Endothelial cell of umbilical vein (primary cell): ENCODE data around the gene DOCK8. TPM values are rescaled to one million over a fixed set of nuclear protein-coding genes. Genes with fewer than 3 reads are reported as not detected.
A peak's percentile ranks its signal among the peaks of the same experiment; 100 is the strongest.
"Not testable (repeated sequence)": the region's sequence is repeated elsewhere in the genome, so short reads cannot be mapped to it uniquely, and the experiment has no call there.

Experiments
- BruUV-seq: library from RNA; stranded (reverse); fragments of 400-500 nt; replicated peaks from 2 replicates; lab custom pipeline; 2021; lab: Mats Ljungman, UMichigan
- CTCF ChIA-PET: fragments of 300-600, 350-600 bp; sonication (Branson Sonifier 250); formaldehyde crosslinking; loops from one replicate; lab custom pipeline; 2021; ENCODE audit warnings: antibody characterized with exemption, inconsistent platforms; lab: Charles Lee
- POLR2A ChIA-PET: fragments of 300-600, 350-600 bp; sonication (Branson Sonifier 250); formaldehyde crosslinking; loops from one replicate; lab custom pipeline; 2021; ENCODE audit warnings: antibody characterized with exemption, inconsistent platforms; lab: Charles Lee
- DNase-seq: peaks from one replicate; pipeline ENCODE4 v3.0.0-alpha.2; 2011; ENCODE audit warnings: low read depth, low spot score
- FAIRE-seq: peaks from 2 replicates; lab custom pipeline; 2011; peaks lifted over from hg19 to GRCh38; lab: Jason Lieb, UNC
- H2AFZ ChIP-seq: 2 replicates; pipeline ENCODE4 v1.6.0; 2012; ENCODE audit warnings: low read depth, low read length, control low read depth, inconsistent platforms
- H3K27ac ChIP-seq: 2 replicates; pipeline ENCODE4 v1.5.1; 2011; ENCODE audit warnings: low read depth, mild to moderate bottlenecking, control low read depth, low read length, moderate library complexity; ENCODE audit not compliant: insufficient read depth
- H3K27me3 ChIP-seq, 2 experiments: 2 replicates each; pipeline versions ENCODE4 v1.6.0 to v1.6.1; 2011; ENCODE audit warnings: low read length in 2 of 2, mixed read lengths in 1 of 2; ENCODE audit not compliant: control insufficient read depth in 2 of 2, insufficient read depth in 2 of 2
- H3K36me3 ChIP-seq, 2 experiments: 2 replicates in 1 of 2; 3 replicates in 1 of 2; pipeline ENCODE4 v1.5.1; 2011; ENCODE audit warnings: low read length in 2 of 2, mild to moderate bottlenecking in 1 of 2, moderate library complexity in 1 of 2; ENCODE audit not compliant: control insufficient read depth in 2 of 2, insufficient read depth in 2 of 2; ENCODE audit errors: extremely low read depth in 1 of 2
- H3K4me1 ChIP-seq: 3 replicates; pipeline ENCODE4 v1.5.1; 2011; ENCODE audit warnings: mild to moderate bottlenecking, low read length; ENCODE audit not compliant: control insufficient read depth, insufficient read depth; ENCODE audit errors: extremely low read depth
- H3K4me2 ChIP-seq: 2 replicates; pipeline ENCODE4 v1.6.1; 2011; ENCODE audit warnings: low read length, control low read depth, mixed read lengths; ENCODE audit not compliant: insufficient read depth
- H3K4me3 ChIP-seq, 3 experiments: fragments of 200-600 bp in 1 of 3; sonication (generic), shearing (Covaris generic) in 1 of 3; replicated peaks in 1 of 3; 2 replicates each; pipeline ENCODE4 v1.5.1; 2011 to 2016; ENCODE audit warnings: control low read depth in 3 of 3, low read length in 3 of 3, mild to moderate bottlenecking in 2 of 3, inconsistent platforms in 1 of 3, low read depth in 1 of 3, moderate library complexity in 1 of 3; ENCODE audit not compliant: insufficient read depth in 1 of 3
- H3K79me2 ChIP-seq: 2 replicates; pipeline ENCODE4 v1.6.0; 2012; ENCODE audit warnings: low read length, inconsistent platforms; ENCODE audit not compliant: control insufficient read depth, insufficient read depth
- H3K9ac ChIP-seq: replicated peaks from 2 replicates; pipeline ENCODE3; 2011; ENCODE audit warnings: low read length, control low read depth; ENCODE audit not compliant: insufficient read depth; ENCODE audit errors: extremely low read depth
- H3K9me1 ChIP-seq: replicated peaks from 3 replicates; pipeline ENCODE4 v1.6.0; 2011; ENCODE audit warnings: mild to moderate bottlenecking, low read length; ENCODE audit not compliant: control insufficient read depth, insufficient read depth; ENCODE audit errors: extremely low read depth
- H3K9me3 ChIP-seq: replicated peaks from 2 replicates; pipeline ENCODE4 v1.5.1; 2012; ENCODE audit warnings: low read length, inconsistent platforms; ENCODE audit not compliant: control insufficient read depth, insufficient read depth
- H4K20me1 ChIP-seq: replicated peaks from 2 replicates; pipeline ENCODE3; 2011; ENCODE audit warnings: mild to moderate bottlenecking, low read length; ENCODE audit not compliant: control insufficient read depth, insufficient read depth; ENCODE audit errors: extremely low read depth
- MYC ChIP-seq: IDR thresholded peaks from one replicate; pipeline ENCODE4 v1.6.1; 2011; ENCODE audit warnings: mild to moderate bottlenecking, low read depth, low read length
- POLR2A ChIP-seq: IDR thresholded peaks from 2 replicates; pipeline ENCODE4 v1.6.1; 2012; ENCODE audit warnings: low read depth, mild to moderate bottlenecking, control low read depth, low read length
- dilution Hi-C: fragments of 300-500 bp; cut with MboI; formaldehyde crosslinking; loops from one replicate; pipeline ENCODE4 v1.15.0; 2019; ENCODE audit warnings: low sequenced_read_pairs; ENCODE audit not compliant: extremely low pct_ligation_motif_present
- intact Hi-C: fragments of 100-400 bp; cut with micrococcal nuclease; formaldehyde crosslinking; loops from one replicate; pipeline ENCODE4 v1.10.0; 2022
- polyA plus RNA-seq, 4 experiments: library from polyadenylated mRNA; depleted of rRNA in 3 of 4; stranded (reverse) in 3 of 4; unstranded in 1 of 4; fragments of >200 nt; gene quantifications; 2 replicates each; pipeline versions ENCODE4 v1.2.1 to v1.2.3, GENCODE V29; 2011 to 2012; ENCODE audit warnings: missing spikeins in 1 of 4
- total RNA-seq: library from RNA; stranded (reverse); gene quantifications from 2 replicates; pipeline ENCODE4 v1.2.3, GENCODE V29; 2021

Gene DOCK8
- total and polyA plus RNA-seq, 2 donors (not counting 3 experiments of a cell fraction or from before 2014, with no cell fraction given), result 0.54 to 1.3 TPM

GRCh38 chr9:212297-212696 is 2.4 kb upstream of the DOCK8 start:
- dilution Hi-C loops (no loop called here), intact Hi-C loops (no loop called here)
- DNase-seq (no peak), FAIRE-seq (no peak)
- no peaks in the 10 kb centered on the region for H3K79me2 ChIP-seq
- H3K4me2 ChIP-seq, result no peak overlapping the region
- H3K4me1 ChIP-seq, result peaks cover 3% of the 10 kb centered on the region
- peaks cover 2 to 29% of the 10 kb centered on the region in 2 experiments for H3K27me3 ChIP-seq
- no peaks in the 10 kb centered on the region for H4K20me1 ChIP-seq
- no peak for TF ChIP-seq POLR2A
- TF ChIP-seq MYC, result no peak
- no peaks in the 10 kb centered on the region for H3K9me3 ChIP-seq
- POLR2A ChIA-PET, result no interaction called here
- no TSS peak for BruUV-seq
- no peak overlapping the region for H3K27ac ChIP-seq
- CTCF ChIA-PET, result no interaction called here
- H3K36me3 ChIP-seq, result no peaks in the 10 kb centered on the region
- no peak overlapping the region for H2AFZ ChIP-seq
- H3K4me3 ChIP-seq, result no peak overlapping the region
- H3K9me1 ChIP-seq, result no peaks in the 10 kb centered on the region
- H3K9ac ChIP-seq, result no peak overlapping the region

- H3K27me3 ChIP-seq, result peaks cover 4 to 31% of the 10 kb centered on the region in 2 experiments
- H3K9ac ChIP-seq, H3K4me1 ChIP-seq, H3K36me3 ChIP-seq, H4K20me1 ChIP-seq, H3K9me3 ChIP-seq, FAIRE-seq, BruUV-seq, DNase-seq, H3K27ac ChIP-seq, H2AFZ ChIP-seq, H3K4me3 ChIP-seq, H3K9me1 ChIP-seq, H3K79me2 ChIP-seq, dilution Hi-C loops, POLR2A ChIA-PET: not testable (repeated sequence)
- intact Hi-C loops, result loop anchor here (2.0 kb wide), 2 partner anchors 93 to 103 kb away; no protein-coding TSS in a partner anchor
- CTCF ChIA-PET, result interaction anchor here (1.2 to 2.1 kb wide), 4 partner anchors 10 to 102 kb away, joined by 4 to 24 read pairs (median 6); no protein-coding TSS in a partner anchor
- peak overlapping the region; percentile 56 for H3K4me2 ChIP-seq
Observed at GRCh38 chr9:213901-214300, 764 bp upstream of the DOCK8 start.
